Panc1 (cell line): ENCODE data around the gene UBXN11. TPM values are rescaled to one million over a fixed set of nuclear protein-coding genes. Genes with fewer than 3 reads are reported as not detected.
"Not testable (repeated sequence)": the region's sequence is repeated elsewhere in the genome, so short reads cannot be mapped to it uniquely, and the experiment has no call there.

Experiments used
- ATAC-seq: fragments of 200-7000 bp; cut with Tn5 transposase; 2 replicates; pipeline ENCODE4 v1.9.1; 2020; ENCODE audit warnings: mild to moderate bottlenecking, moderate library complexity
- BruUV-seq: library from RNA; stranded (reverse); fragments of 400-500 nt; replicated peaks from 2 replicates; lab custom pipeline; 2021; lab: Mats Ljungman, UMichigan
- CTCF ChIA-PET: fragments of 300-600 bp; sonication (Branson Sonifier 250); formaldehyde crosslinking; loops from one replicate; lab custom pipeline; 2022; ENCODE audit warnings: antibody characterized with exemption; lab: Charles Lee
- POLR2A ChIA-PET: fragments of 300-600 bp; sonication (Branson Sonifier 250); formaldehyde crosslinking; loops from one replicate; lab custom pipeline; 2022; ENCODE audit warnings: antibody characterized with exemption; lab: Charles Lee
- DNase-seq: peaks from one replicate; pipeline ENCODE4 v3.0.0-alpha.2; 2010; ENCODE audit warnings: low read depth, low spot score
- H3K27ac ChIP-seq: 2 replicates; pipeline ENCODE4 v1.5.1; 2011; ENCODE audit warnings: mild to moderate bottlenecking, low read length, inconsistent platforms
- H3K27me3 ChIP-seq: fragments of 200-500 bp; sonication (Bioruptor generic); 2 replicates; pipeline ENCODE4 v1.6.0; 2014; ENCODE audit warnings: low read length, inconsistent platforms; ENCODE audit not compliant: control insufficient read depth, insufficient read depth
- H3K36me3 ChIP-seq: fragments of 200-500 bp; sonication (Bioruptor generic); 2 replicates; pipeline ENCODE4 v1.5.1; 2014; ENCODE audit warnings: inconsistent platforms, mild to moderate bottlenecking, low read length, moderate library complexity; ENCODE audit not compliant: control insufficient read depth, insufficient read depth
- H3K4me1 ChIP-seq: 2 replicates; pipeline ENCODE4 v1.5.1; 2011; ENCODE audit warnings: inconsistent platforms, mild to moderate bottlenecking, low read length, moderate library complexity; ENCODE audit not compliant: control insufficient read depth, insufficient read depth
- H3K4me3 ChIP-seq, 2 experiments: 2 replicates each; pipeline ENCODE4 v1.5.1; 2011 to 2012; ENCODE audit warnings: low read depth in 2 of 2, low read length in 2 of 2, mild to moderate bottlenecking in 2 of 2, inconsistent platforms in 1 of 2, moderate library complexity in 1 of 2
- H3K9me3 ChIP-seq: fragments of 200-500 bp; sonication (Bioruptor generic); 2 replicates; pipeline ENCODE4 v1.5.1; 2014; ENCODE audit warnings: low read depth, mild to moderate bottlenecking, inconsistent platforms, low read length, moderate library complexity; ENCODE audit not compliant: control insufficient read depth, insufficient read depth
- CTCF ChIP-seq: fragments of 450-650 bp; IDR thresholded peaks from 2 replicates; pipeline ENCODE4 v1.5.1; 2017; ENCODE audit warnings: mild to moderate bottlenecking
- POLR2AphosphoS5 ChIP-seq: IDR thresholded peaks from 2 replicates; pipeline ENCODE4 v1.6.1; 2012; ENCODE audit warnings: mild to moderate bottlenecking, low read depth, low read length, moderate library complexity
- REST ChIP-seq, 2 experiments: IDR thresholded peaks; 2 replicates each; pipeline ENCODE4 v1.6.1; 2011 to 2012; ENCODE audit warnings: low read depth in 2 of 2, control low read depth in 1 of 2, low read length in 1 of 2, mild to moderate bottlenecking in 1 of 2, moderate library complexity in 1 of 2; ENCODE audit not compliant: insufficient read depth in 1 of 2
- SIN3A ChIP-seq: IDR thresholded peaks from 2 replicates; pipeline ENCODE4 v1.6.1; 2012; ENCODE audit warnings: low read depth, mild to moderate bottlenecking, low read length, moderate library complexity, borderline replicate concordance; ENCODE audit not compliant: insufficient read depth
- TCF7L2 ChIP-seq: IDR thresholded peaks from 2 replicates; pipeline ENCODE4 v1.6.1; 2011; ENCODE audit warnings: mild to moderate bottlenecking, low read depth, low read length, inconsistent platforms
- in situ Hi-C: cut with HindIII; loops from 2 replicates; pipeline ENCODE4 v1.10.0; 2016; ENCODE audit warnings: low sequenced_read_pairs, low pct_unique_long_range_greater_than_20kb
- intact Hi-C: fragments of 100-400 bp; cut with micrococcal nuclease; formaldehyde crosslinking; loops from one replicate; pipeline ENCODE4 v1.10.0; 2022; ENCODE audit not compliant: unreplicated experiment
- total RNA-seq: library from RNA; stranded (reverse); gene quantifications from one replicate; pipeline ENCODE4 v1.2.1, GENCODE V29; 2021; ENCODE audit not compliant: unreplicated experiment

Gene UBXN11
- total RNA-seq, 1 experiment from 2014 or later = 23.7 TPM

- DNase-seq, H3K4me1 ChIP-seq, H3K27ac ChIP-seq, BruUV-seq, H3K36me3 ChIP-seq, H3K4me3 ChIP-seq, ATAC-seq, H3K27me3 ChIP-seq, H3K9me3 ChIP-seq, in situ Hi-C loops, intact Hi-C loops, POLR2A ChIA-PET: not testable (repeated sequence)
- CTCF ChIA-PET = interaction anchor here (0.7 kb wide), 1 partner anchor 160 kb away, joined by 5 read pairs; no protein-coding TSS in a partner anchor
Observed at GRCh38 chr1:26329380-26329779, 22.9 kb upstream of the UBXN11 start.

GRCh38 chr1:26328597-26328996 is 22.2 kb upstream of the UBXN11 start:
- H3K4me1 ChIP-seq = no peaks in the 10 kb centered on the region
- no TSS peak for BruUV-seq
- no peaks in the 10 kb centered on the region for H3K9me3 ChIP-seq
- TF ChIP-seq REST (IDR thresholded peaks at IDR 0.05; ENCODE audit: insufficient read depth in 1 of 2, low read depth in 2 of 2, low read length in 1 of 2) (no peak), TCF7L2 (no peak), SIN3A (no peak), CTCF (no peak), POLR2AphosphoS5 (no peak)
- ChIA-PET CTCF (interaction anchor here (0.7 to 0.9 kb wide), 3 partner anchors 91 to 180 kb away, joined by 3 to 6 read pairs (median 5); no protein-coding TSS in a partner anchor), POLR2A (interaction anchor here (0.7 kb wide), 2 partner anchors 41 to 173 kb away, joined by 9 read pairs; no protein-coding TSS in a partner anchor)
- no peaks in the 10 kb centered on the region for H3K36me3 ChIP-seq
- DNase-seq = no peak
- no peak overlapping the region for H3K4me3 ChIP-seq
- H3K27ac ChIP-seq = no peak overlapping the region
- intact Hi-C loops = no loop called here
- in situ Hi-C loops = no loop called here
- no peak for ATAC-seq
- no peaks in the 10 kb centered on the region for H3K27me3 ChIP-seq

- in situ Hi-C loops (no loop called here), intact Hi-C loops (no loop called here)
- Histone ChIP-seq H3K36me3 (no peaks in the 10 kb centered on the region), H3K27ac (no peak overlapping the region), H3K4me3 (no peak overlapping the region), H3K4me1 (no peaks in the 10 kb centered on the region), H3K9me3 (no peaks in the 10 kb centered on the region), H3K27me3 (no peaks in the 10 kb centered on the region)
- POLR2A ChIA-PET = no interaction called here
- TF ChIP-seq REST (IDR thresholded peaks at IDR 0.05; ENCODE audit: insufficient read depth in 1 of 2, low read depth in 2 of 2, low read length in 1 of 2) = no peak
- no peak for TF ChIP-seq POLR2AphosphoS5
- no peak for DNase-seq
- CTCF ChIA-PET = no interaction called here
- 0 out of 2 replicates have a peak, but pooled peaks have one; percentile 48 for ATAC-seq
- no TSS peak for BruUV-seq
Observed at GRCh38 chr1:26327956-26328362, 21.5 kb upstream of the UBXN11 start.
